OCI-LY7 (cell line): ENCODE data around the gene LUC7L. TPM values are rescaled to one million over a fixed set of nuclear protein-coding genes. Genes with fewer than 3 reads are reported as not detected.

Source experiments
- BruUV-seq: library from RNA; stranded (reverse); fragments of 400-500 nt; replicated peaks from 2 replicates; lab custom pipeline; 2021; lab: Mats Ljungman, UMichigan
- CTCF ChIA-PET: fragments of 300-600 bp; sonication (Branson Sonifier 250); formaldehyde crosslinking; loops from one replicate; lab custom pipeline; 2022; ENCODE audit warnings: antibody characterized with exemption; ENCODE audit not compliant: unreplicated experiment; lab: Charles Lee
- POLR2A ChIA-PET: fragments of 300-600 bp; sonication (Branson Sonifier 250); formaldehyde crosslinking; loops from one replicate; lab custom pipeline; 2022; ENCODE audit warnings: antibody characterized with exemption; lab: Charles Lee
- DNase-seq: peaks from one replicate; pipeline ENCODE4 v3.0.0-alpha.2; 2015; ENCODE audit warnings: low spot score
- H2AFZ ChIP-seq: fragments of 200-600 bp; sonication (generic), shearing (Covaris generic); 2 replicates; pipeline ENCODE4 v1.6.1; 2014; ENCODE audit warnings: mild to moderate bottlenecking, antibody characterized with exemption, low read length, moderate library complexity
- H3K27ac ChIP-seq: fragments of 200-600 bp; sonication (generic); 2 replicates; pipeline ENCODE4 v1.5.1; 2014; ENCODE audit warnings: mixed run types, low read depth, mild to moderate bottlenecking, moderate library complexity, low read length, inconsistent platforms; ENCODE audit not compliant: poor library complexity, severe bottlenecking
- H3K36me3 ChIP-seq: fragments of 200-600 bp; sonication (generic); 2 replicates; pipeline ENCODE4 v1.6.1; 2014; ENCODE audit warnings: mild to moderate bottlenecking, antibody characterized with exemption, low read length, moderate library complexity, mixed read lengths; ENCODE audit not compliant: insufficient read depth
- H3K4me1 ChIP-seq: fragments of 200-600 bp; sonication (generic); 2 replicates; pipeline ENCODE4 v1.5.1; 2014; ENCODE audit warnings: mild to moderate bottlenecking, low read length; ENCODE audit not compliant: insufficient read depth, poor library complexity, severe bottlenecking
- H3K4me2 ChIP-seq: fragments of 200-600 bp; sonication (generic); 2 replicates; pipeline ENCODE4 v1.6.1; 2014; ENCODE audit warnings: mild to moderate bottlenecking, low read length
- H3K4me3 ChIP-seq: fragments of 200-600 bp; sonication (generic); 2 replicates; pipeline ENCODE4 v1.5.1; 2014; ENCODE audit warnings: mild to moderate bottlenecking, low read depth, low read length; ENCODE audit not compliant: poor library complexity, severe bottlenecking
- H3K79me2 ChIP-seq: fragments of 200-600 bp; sonication (generic); 2 replicates; pipeline ENCODE4 v1.6.1; 2016; ENCODE audit warnings: low read depth, mild to moderate bottlenecking, low read length, moderate library complexity, mixed read lengths; ENCODE audit not compliant: insufficient read depth
- H3K9me2 ChIP-seq: fragments of 200-600 bp; sonication (generic); 2 replicates; pipeline ENCODE4 v1.6.1; 2016; ENCODE audit warnings: mild to moderate bottlenecking, low read length, mixed read lengths; ENCODE audit not compliant: insufficient read depth
- H3K9me3 ChIP-seq: fragments of 200-600 bp; sonication (generic); 2 replicates; pipeline ENCODE4 v1.6.1; 2014; ENCODE audit warnings: mild to moderate bottlenecking, mixed run types, low read length, mixed read lengths
- H4K20me1 ChIP-seq: fragments of 200-600 bp; sonication (generic); 2 replicates; pipeline ENCODE4 v1.6.1; 2014; ENCODE audit warnings: mild to moderate bottlenecking, antibody characterized with exemption, low read length, moderate library complexity, mixed read lengths; ENCODE audit not compliant: insufficient read depth
- CTCF ChIP-seq: fragments of 200-600 bp; sonication (generic); conservative IDR thresholded peaks from 2 replicates; pipeline ENCODE4 v1.5.1; 2014; ENCODE audit warnings: mild to moderate bottlenecking, antibody characterized with exemption, low read length, moderate library complexity, mixed read lengths
- EZH2phosphoT487 ChIP-seq: fragments of 200-600 bp; sonication (generic); IDR thresholded peaks from 2 replicates; pipeline ENCODE4 v1.6.1; 2018; ENCODE audit warnings: low read depth, borderline replicate concordance, mild to moderate bottlenecking, mixed run types, antibody characterized with exemption, low read length, moderate library complexity, mixed read lengths
- intact Hi-C: fragments of 100-400 bp; cut with micrococcal nuclease; formaldehyde crosslinking; loops from one replicate; pipeline ENCODE4 v1.10.0; 2022; ENCODE audit not compliant: unreplicated experiment
- total RNA-seq, 2 experiments: library from RNA; depleted of rRNA in 1 of 2; stranded (reverse); fragments of >200 nt in 1 of 2; shearing (Covaris generic) in 1 of 2; gene quantifications; 2 replicates each; pipeline ENCODE4 v1.2.3, GENCODE V29; 2014 to 2022

Gene LUC7L
- total RNA-seq, 2 experiments from 2014 or later: 81.4 to 90.5 TPM

GRCh38 chr16:249431-249830 lies 20.2 kb upstream of the LUC7L start:
- no peak overlapping the region for H3K27ac ChIP-seq
- ChIA-PET CTCF (no interaction called here), POLR2A (no interaction called here)
- no peaks in the 10 kb centered on the region for H4K20me1 ChIP-seq
- no peaks in the 10 kb centered on the region for H3K9me3 ChIP-seq
- no peak for DNase-seq
- no peak overlapping the region for H2AFZ ChIP-seq
- H3K4me2 ChIP-seq: no peak overlapping the region
- H3K79me2 ChIP-seq: no peaks in the 10 kb centered on the region
- no peak overlapping the region for H3K4me3 ChIP-seq
- H3K9me2 ChIP-seq: no peaks in the 10 kb centered on the region
- no peaks in the 10 kb centered on the region for H3K4me1 ChIP-seq
- no peak for TF ChIP-seq EZH2phosphoT487
- no peak for TF ChIP-seq CTCF
- BruUV-seq: no TSS peak
- no peaks in the 10 kb centered on the region for H3K36me3 ChIP-seq
- intact Hi-C loops: no loop called here

- Histone ChIP-seq H3K4me1 (peaks cover 9% of the 10 kb centered on the region), H2AFZ (no peak overlapping the region), H3K36me3 (no peaks in the 10 kb centered on the region), H3K9me3 (no peaks in the 10 kb centered on the region), H3K9me2 (no peaks in the 10 kb centered on the region), H3K4me3 (no peak overlapping the region), H3K4me2 (no peak overlapping the region), H4K20me1 (no peaks in the 10 kb centered on the region), H3K27ac (no peak overlapping the region), H3K79me2 (no peaks in the 10 kb centered on the region)
- ChIA-PET CTCF (no interaction called here), POLR2A (no interaction called here)
- no peak for TF ChIP-seq EZH2phosphoT487
- TF ChIP-seq CTCF: no peak
- no TSS peak for BruUV-seq
- intact Hi-C loops: no loop called here
- no peak for DNase-seq
Observed at GRCh38 chr16:247027-247426, 17.8 kb upstream of the LUC7L start.

GRCh38 chr16:245105-245504 lies 15.9 kb upstream of the LUC7L start:
- no peaks in the 10 kb centered on the region for H4K20me1 ChIP-seq
- no peak overlapping the region for H2AFZ ChIP-seq
- peaks cover 12% of the 10 kb centered on the region for H3K4me1 ChIP-seq
- TF ChIP-seq EZH2phosphoT487: no peak
- no peak for TF ChIP-seq CTCF
- CTCF ChIA-PET: no interaction called here
- H3K36me3 ChIP-seq: no peaks in the 10 kb centered on the region
- no peak overlapping the region for H3K4me2 ChIP-seq
- POLR2A ChIA-PET: no interaction called here
- no peaks in the 10 kb centered on the region for H3K9me2 ChIP-seq
- BruUV-seq: no TSS peak
- no peaks in the 10 kb centered on the region for H3K79me2 ChIP-seq
- no peak overlapping the region for H3K27ac ChIP-seq
- no peak overlapping the region for H3K4me3 ChIP-seq
- no peaks in the 10 kb centered on the region for H3K9me3 ChIP-seq
- DNase-seq: no peak
- intact Hi-C loops: no loop called here
